Epithelial cell of proximal tubule (primary cell): Measurements from ENCODE around the gene MAGI2. TPM values are rescaled to one million over a fixed set of nuclear protein-coding genes. Genes with fewer than 3 reads are reported as not detected.
A peak's percentile ranks its signal among the peaks of the same experiment; 100 is the strongest.

Experiments used
- DNase-seq: peaks from one replicate; pipeline ENCODE4 v3.0.0-alpha.2; 2011; ENCODE audit warnings: low read depth
- H3K4me3 ChIP-seq: 2 replicates; pipeline ENCODE4 v1.5.1; 2011; ENCODE audit warnings: low read depth, mild to moderate bottlenecking, low read length
- CTCF ChIP-seq: conservative IDR thresholded peaks from 2 replicates; pipeline ENCODE4 v1.5.1; 2012; ENCODE audit warnings: low read depth, mild to moderate bottlenecking, low read length
- total RNA-seq: library from RNA; depleted of rRNA; stranded (reverse); fragments of >200 nt; gene quantifications from 2 replicates; pipeline ENCODE4 v1.2.3, GENCODE V29; 2015

MAGI2 gene
- total RNA-seq, 1 donor from 2014 or later = 0.92 TPM

GRCh38 chr7:79241288-79242060 is 212.0 kb downstream of the MAGI2 start:
- peak; percentile 51 for DNase-seq
- H3K4me3 ChIP-seq = no peak overlapping the region
- TF ChIP-seq CTCF = no peak

GRCh38 chr7:79240413-79240812 is 213.1 kb downstream of the MAGI2 start:
- no peak overlapping the region for H3K4me3 ChIP-seq
- no peak for DNase-seq
- no peak for TF ChIP-seq CTCF

GRCh38 chr7:79236352-79237028 is 217.0 kb downstream of the MAGI2 start:
- no peak overlapping the region for H3K4me3 ChIP-seq
- TF ChIP-seq CTCF = no peak
- no peak for DNase-seq

GRCh38 chr7:79227044-79227443 is 226.4 kb downstream of the MAGI2 start:
- TF ChIP-seq CTCF = no peak
- no peak overlapping the region for H3K4me3 ChIP-seq
- DNase-seq = no peak

GRCh38 chr7:79221211-79221610 is 232.3 kb downstream of the MAGI2 start:
- no peak for TF ChIP-seq CTCF
- DNase-seq = no peak
- H3K4me3 ChIP-seq = no peak overlapping the region

- H3K4me3 ChIP-seq = no peak overlapping the region
- no peak for TF ChIP-seq CTCF
- DNase-seq = no peak
Observed at GRCh38 chr7:79217976-79218626, 235.4 kb downstream of the MAGI2 start.
